Measurements from ENCODE around the gene IMPDH2.

- TF ChIP-seq MLLT1 (IDR thresholded peaks at IDR 0.05) (no peak), EGR1 (IDR thresholded peaks at IDR 0.05; ENCODE audit: borderline replicate concordance in 1 of 2, low read depth in 2 of 2, low read length in 2 of 2) (no peak), NFIC (IDR thresholded peaks at IDR 0.05; ENCODE audit: low read depth, low read length) (no peak), POLR2AphosphoS5 (IDR thresholded peaks at IDR 0.05; ENCODE audit: low read length) (no peak), CEBPB (IDR thresholded peaks at IDR 0.05; ENCODE audit: borderline replicate concordance in 1 of 2, low read depth in 2 of 2, low read length in 2 of 2) (no peak), SREBF1 (IDR thresholded peaks at IDR 0.05; ENCODE audit: low read length) (no peak)
Measured at GRCh38 chr3:49076646-49077045, 47.4 kb upstream of the IMPDH2 start.

All from GM12878 (cell line).